ENCODE data around the gene KIZ.

DNA sequence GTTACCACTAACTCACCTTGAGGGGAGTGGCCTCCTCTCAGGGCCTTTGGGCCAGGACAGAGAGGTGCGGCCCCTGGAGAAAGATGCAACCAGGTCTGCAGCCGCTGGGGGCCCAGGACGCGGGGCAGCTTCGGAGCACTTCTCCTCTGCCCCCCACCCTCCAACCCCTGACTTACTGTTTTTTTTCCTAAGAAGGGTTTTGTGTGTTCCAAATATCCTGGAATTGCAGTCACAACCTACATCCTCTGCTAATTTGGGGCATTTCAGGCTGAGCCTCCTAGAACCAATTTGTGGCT lies 21.5 kb upstream of the KIZ start:
- TF ChIP-seq, protein P1, sequence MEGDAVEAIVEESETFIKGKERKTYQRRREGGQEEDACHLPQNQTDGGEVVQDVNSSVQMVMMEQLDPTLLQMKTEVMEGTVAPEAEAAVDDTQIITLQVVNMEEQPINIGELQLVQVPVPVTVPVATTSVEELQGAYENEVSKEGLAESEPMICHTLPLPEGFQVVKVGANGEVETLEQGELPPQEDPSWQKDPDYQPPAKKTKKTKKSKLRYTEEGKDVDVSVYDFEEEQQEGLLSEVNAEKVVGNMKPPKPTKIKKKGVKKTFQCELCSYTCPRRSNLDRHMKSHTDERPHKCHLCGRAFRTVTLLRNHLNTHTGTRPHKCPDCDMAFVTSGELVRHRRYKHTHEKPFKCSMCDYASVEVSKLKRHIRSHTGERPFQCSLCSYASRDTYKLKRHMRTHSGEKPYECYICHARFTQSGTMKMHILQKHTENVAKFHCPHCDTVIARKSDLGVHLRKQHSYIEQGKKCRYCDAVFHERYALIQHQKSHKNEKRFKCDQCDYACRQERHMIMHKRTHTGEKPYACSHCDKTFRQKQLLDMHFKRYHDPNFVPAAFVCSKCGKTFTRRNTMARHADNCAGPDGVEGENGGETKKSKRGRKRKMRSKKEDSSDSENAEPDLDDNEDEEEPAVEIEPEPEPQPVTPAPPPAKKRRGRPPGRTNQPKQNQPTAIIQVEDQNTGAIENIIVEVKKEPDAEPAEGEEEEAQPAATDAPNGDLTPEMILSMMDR (IDR thresholded peaks at IDR 0.05), result no peak
- no peak for TF ChIP-seq EZH2 (IDR thresholded peaks at IDR 0.05; ENCODE audit: borderline replicate concordance, insufficient read depth, low read depth, low read length, poor library complexity, severe bottlenecking)
